NB4 (cell line): ENCODE data around the gene GPC3.

Experiments used
- CTCF ChIP-seq: IDR thresholded peaks from one replicate; pipeline ENCODE4 v1.5.1; 2012; ENCODE audit warnings: low read depth, low read length
- MYC ChIP-seq: IDR thresholded peaks from 2 replicates; pipeline ENCODE4 v1.6.1; 2011; ENCODE audit warnings: low read depth, low read length
- POLR2A ChIP-seq: IDR thresholded peaks from 2 replicates; pipeline ENCODE4 v1.6.1; 2011; ENCODE audit warnings: mild to moderate bottlenecking; ENCODE audit not compliant: insufficient read length; ENCODE audit errors: extremely low read depth
- TF ChIP-seq, protein P1 (sequence below): IDR thresholded peaks from 2 replicates; pipeline ENCODE4 v1.6.1; 2011; ENCODE audit warnings: low read depth, low read length

GRCh38 chrX:133544115-133544514, 441.3 kb downstream of the GPC3 start:
- TF ChIP-seq CTCF: no peak
- TF ChIP-seq, protein P1, sequence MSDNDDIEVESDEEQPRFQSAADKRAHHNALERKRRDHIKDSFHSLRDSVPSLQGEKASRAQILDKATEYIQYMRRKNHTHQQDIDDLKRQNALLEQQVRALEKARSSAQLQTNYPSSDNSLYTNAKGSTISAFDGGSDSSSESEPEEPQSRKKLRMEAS: no peak
- no peak for TF ChIP-seq POLR2A
- no peak for TF ChIP-seq MYC
